Liver (tissue), 3 donors: ENCODE data around the gene ACP4.

ENCODE experiments used
- EGR1 ChIP-seq, 2 donors: IDR thresholded peaks; 2 replicates each; pipeline ENCODE4 v1.6.1; 2016 to 2018; ENCODE audit warnings: antibody characterized with exemption in 2 of 2, low read depth in 2 of 2
- GABPA ChIP-seq, 2 donors: IDR thresholded peaks in 1 of 2; conservative IDR thresholded peaks in 1 of 2; 2 replicates each; pipeline ENCODE4 v1.6.1; 2016; ENCODE audit warnings: antibody characterized with exemption in 2 of 2, mild to moderate bottlenecking in 1 of 2, moderate library complexity in 1 of 2
- RAD21 ChIP-seq, 2 donors: IDR thresholded peaks; 2 replicates each; pipeline ENCODE4 v1.6.1; 2016; ENCODE audit warnings: antibody characterized with exemption in 2 of 2, mild to moderate bottlenecking in 2 of 2
- YY1 ChIP-seq: IDR thresholded peaks from 2 replicates; pipeline ENCODE4 v1.6.1; 2016; ENCODE audit warnings: antibody characterized with exemption, mild to moderate bottlenecking
- TF ChIP-seq, protein P1 (sequence below): IDR thresholded peaks from 2 replicates; pipeline ENCODE4 v1.6.1; 2016; ENCODE audit warnings: antibody characterized with exemption
- TF ChIP-seq, protein P2 (sequence below): fragments of 150-350 bp; IDR thresholded peaks from 2 replicates; pipeline ENCODE4 v1.5.1; 2017; ENCODE audit warnings: improper control_type of control experiment, low read depth, low read length; ENCODE audit not compliant: missing input control
- donor health status: healthy.
- donor health status: healthy.

DNA sequence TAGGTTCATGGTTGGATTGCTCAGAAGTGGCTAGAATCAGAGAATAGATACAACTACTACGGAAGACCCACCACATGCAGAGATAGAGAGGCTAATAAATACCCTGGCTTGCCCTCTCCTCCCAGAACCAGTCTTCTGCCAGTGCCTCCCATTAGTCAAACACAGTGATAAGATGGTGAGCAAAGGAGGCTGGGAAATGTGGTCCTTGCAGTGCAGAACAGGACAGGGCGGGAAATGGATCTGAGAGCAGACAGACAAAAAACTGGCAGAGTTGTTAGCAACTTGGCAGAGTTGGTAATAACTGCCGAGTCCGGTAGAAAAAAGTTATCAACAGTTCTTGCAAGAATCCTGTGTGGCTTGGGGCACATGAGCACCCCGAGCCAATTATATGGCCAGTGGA lies 24.7 kb downstream of the ACP4 start:
- TF ChIP-seq, protein P1, sequence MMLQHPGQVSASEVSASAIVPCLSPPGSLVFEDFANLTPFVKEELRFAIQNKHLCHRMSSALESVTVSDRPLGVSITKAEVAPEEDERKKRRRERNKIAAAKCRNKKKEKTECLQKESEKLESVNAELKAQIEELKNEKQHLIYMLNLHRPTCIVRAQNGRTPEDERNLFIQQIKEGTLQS = no peak
- TF ChIP-seq, protein P2, sequence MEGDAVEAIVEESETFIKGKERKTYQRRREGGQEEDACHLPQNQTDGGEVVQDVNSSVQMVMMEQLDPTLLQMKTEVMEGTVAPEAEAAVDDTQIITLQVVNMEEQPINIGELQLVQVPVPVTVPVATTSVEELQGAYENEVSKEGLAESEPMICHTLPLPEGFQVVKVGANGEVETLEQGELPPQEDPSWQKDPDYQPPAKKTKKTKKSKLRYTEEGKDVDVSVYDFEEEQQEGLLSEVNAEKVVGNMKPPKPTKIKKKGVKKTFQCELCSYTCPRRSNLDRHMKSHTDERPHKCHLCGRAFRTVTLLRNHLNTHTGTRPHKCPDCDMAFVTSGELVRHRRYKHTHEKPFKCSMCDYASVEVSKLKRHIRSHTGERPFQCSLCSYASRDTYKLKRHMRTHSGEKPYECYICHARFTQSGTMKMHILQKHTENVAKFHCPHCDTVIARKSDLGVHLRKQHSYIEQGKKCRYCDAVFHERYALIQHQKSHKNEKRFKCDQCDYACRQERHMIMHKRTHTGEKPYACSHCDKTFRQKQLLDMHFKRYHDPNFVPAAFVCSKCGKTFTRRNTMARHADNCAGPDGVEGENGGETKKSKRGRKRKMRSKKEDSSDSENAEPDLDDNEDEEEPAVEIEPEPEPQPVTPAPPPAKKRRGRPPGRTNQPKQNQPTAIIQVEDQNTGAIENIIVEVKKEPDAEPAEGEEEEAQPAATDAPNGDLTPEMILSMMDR = no peak
- no peak for TF ChIP-seq RAD21 (IDR thresholded peaks at IDR 0.05)
- TF ChIP-seq YY1 = no peak
- TF ChIP-seq GABPA (IDR thresholded peaks at IDR 0.05 in 1 of 2, conservative IDR thresholded peaks at IDR 0.05 in 1 of 2) = no peak
- no peak for TF ChIP-seq EGR1 (IDR thresholded peaks at IDR 0.05; ENCODE audit: low read depth in 2 of 2)
